Gastrocnemius medialis (tissue), 4 donors: Measurements from ENCODE around the gene YWHAG. TPM values are rescaled to one million over a fixed set of nuclear protein-coding genes. Genes with fewer than 3 reads are reported as not detected.
A peak's percentile ranks its signal among the peaks of the same experiment; 100 is the strongest.
"Not testable (repeated sequence)": the region's sequence is repeated elsewhere in the genome, so short reads cannot be mapped to it uniquely, and the experiment has no call there.

ENCODE experiments used
- ATAC-seq, 2 donors: fragments of 150-250 bp; one replicate each; pipeline ENCODE4 v1.9.1; 2016
- DNase-seq, 2 donors: peaks; one replicate each; pipeline ENCODE4 v3.0.0-alpha.2; 2019
- H3K27ac ChIP-seq, 4 donors: fragments of 200-600 bp; sonication (generic); 1 replicate in 1 of 4; 2 replicates in 3 of 4; pipeline ENCODE4 v1.5.1; 2016 to 2018; ENCODE audit warnings: mild to moderate bottlenecking in 2 of 4, moderate library complexity in 1 of 4
- H3K27me3 ChIP-seq, 3 donors: fragments of 200-600 bp; sonication (generic) in 2 of 3; 1 replicate in 1 of 3; 2 replicates in 2 of 3; pipeline versions ENCODE4 v1.5.1 to v1.6.0; 2016 to 2019; ENCODE audit warnings: mild to moderate bottlenecking in 1 of 3, moderate library complexity in 1 of 3
- H3K36me3 ChIP-seq, 2 donors: fragments of 200-600 bp; sonication (generic) in 1 of 2; one replicate each; pipeline ENCODE4 v1.5.1; 2017 to 2018
- H3K4me1 ChIP-seq, 2 donors: fragments of 200-600 bp; sonication (generic) in 1 of 2; one replicate each; pipeline ENCODE4 v1.5.1; 2016 to 2017; ENCODE audit warnings: mild to moderate bottlenecking in 2 of 2
- H3K4me3 ChIP-seq, 4 donors: fragments of 200-600 bp; sonication (generic) in 3 of 4; 1 replicate in 1 of 4; 2 replicates in 3 of 4; pipeline ENCODE4 v1.5.1; 2016 to 2019; ENCODE audit warnings: mild to moderate bottlenecking in 2 of 4
- H3K9me3 ChIP-seq, 3 donors: fragments of 200-600 bp; sonication (generic) in 2 of 3; 1 replicate in 1 of 3; 2 replicates in 2 of 3; pipeline ENCODE4 v1.5.1; 2016 to 2019
- CTCF ChIP-seq, 5 experiments: fragments of 450-650 bp in 3 of 5; fragments of 200-600 bp in 2 of 5; sonication (generic) in 2 of 5; IDR thresholded peaks in 4 of 5; conservative IDR thresholded peaks in 1 of 5; 1 replicate in 4 of 5; 2 replicates in 1 of 5; pipeline ENCODE4 v1.5.1; 2016 to 2019; ENCODE audit warnings: antibody characterized with exemption in 5 of 5, mild to moderate bottlenecking in 3 of 5, moderate library complexity in 3 of 5
- POLR2A ChIP-seq, 2 donors: fragments of 450-650 bp; IDR thresholded peaks; one replicate each; pipeline ENCODE4 v1.6.1; 2017; ENCODE audit warnings: antibody characterized with exemption in 2 of 2, mild to moderate bottlenecking in 2 of 2, moderate library complexity in 2 of 2
- in situ Hi-C, 4 donors: fragments of 200-750 bp; cut with MboI; loops; one replicate each; pipeline versions ENCODE4 v1.15.0 to v1.8.0; 2017; ENCODE audit warnings: low sequenced_read_pairs in 4 of 4
- intact Hi-C: fragments of 100-400 bp; cut with DNase I; formaldehyde crosslinking; loops from one replicate; pipeline ENCODE4 v1.15.1; 2023; ENCODE audit warnings: low total_unique reads
- total RNA-seq, 4 donors: library from RNA; depleted of rRNA; stranded (reverse); fragments of >200 nt; gene quantifications; one replicate each; pipeline versions ENCODE4 v1.1.0 to v1.2.3, GENCODE V29; 2016

The YWHAG gene
- total RNA-seq, 4 donors from 2014 or later = 119 to 262 (median 179) TPM

DNA sequence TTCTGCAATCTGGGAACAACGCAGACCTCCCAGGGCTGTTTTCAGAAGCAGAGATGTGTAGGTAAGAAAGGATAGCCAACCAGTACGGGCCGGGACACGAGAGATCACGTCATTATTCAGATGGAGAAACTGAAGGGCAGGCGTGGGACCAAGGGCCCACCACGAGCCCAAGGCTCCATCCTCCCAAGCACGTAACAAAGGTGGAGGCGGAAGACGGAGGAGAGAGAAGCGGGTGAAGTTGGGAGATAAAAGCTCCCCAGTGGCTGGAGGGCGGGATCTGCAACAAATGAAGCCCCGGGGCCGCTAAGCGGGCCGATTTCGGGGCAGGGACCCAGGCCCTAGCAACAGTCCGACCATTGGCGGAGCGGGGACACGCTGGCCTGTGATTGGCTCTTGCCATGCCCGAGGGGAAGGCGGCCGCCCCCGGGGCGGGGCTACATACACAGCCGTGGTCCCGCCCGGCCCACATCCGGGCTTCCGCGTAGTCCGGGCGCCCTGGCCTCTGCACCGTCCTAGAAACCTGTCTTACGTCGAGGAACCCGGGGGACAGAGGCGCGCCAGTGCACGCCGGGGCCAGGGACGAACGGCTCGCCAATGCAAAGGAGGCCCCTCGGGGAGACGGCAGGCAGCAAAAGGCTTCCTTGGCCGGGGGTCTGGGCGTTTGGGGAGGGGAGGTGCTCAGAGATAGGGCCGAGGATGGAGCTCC is 40.9 kb downstream of the YWHAG start:
- Histone ChIP-seq H3K36me3 (no peaks in the 10 kb centered on the region), H3K27me3 (no peaks in the 10 kb centered on the region), H3K9me3 (no peaks in the 10 kb centered on the region), H3K4me1 (peaks cover 35 to 48% of the 10 kb centered on the region in 2 donors), H3K27ac (peak overlapping the region; percentile 97 to 100 (median 98)), H3K4me3 (peak overlapping the region; percentile 74 to 76 (median 74))
- ATAC-seq = peak; percentile 42 to 45
- TF ChIP-seq POLR2A (IDR thresholded peaks at IDR 0.05) (peak; percentile 75 to 89), CTCF (IDR thresholded peaks at IDR 0.05 in 4 of 5, conservative IDR thresholded peaks at IDR 0.05 in 1 of 5) (no peak)
- intact Hi-C loops (loop anchor here (1.0 kb wide), 1 partner anchor 41 kb away; no protein-coding TSS in a partner anchor), in situ Hi-C loops (loop anchor here in 3 of 4 donors (5.0 to 10.0 kb wide), 2 partner anchors 44 to 143 kb away; no protein-coding TSS in a partner anchor)
- peak; percentile 95 to 96 for DNase-seq

DNA sequence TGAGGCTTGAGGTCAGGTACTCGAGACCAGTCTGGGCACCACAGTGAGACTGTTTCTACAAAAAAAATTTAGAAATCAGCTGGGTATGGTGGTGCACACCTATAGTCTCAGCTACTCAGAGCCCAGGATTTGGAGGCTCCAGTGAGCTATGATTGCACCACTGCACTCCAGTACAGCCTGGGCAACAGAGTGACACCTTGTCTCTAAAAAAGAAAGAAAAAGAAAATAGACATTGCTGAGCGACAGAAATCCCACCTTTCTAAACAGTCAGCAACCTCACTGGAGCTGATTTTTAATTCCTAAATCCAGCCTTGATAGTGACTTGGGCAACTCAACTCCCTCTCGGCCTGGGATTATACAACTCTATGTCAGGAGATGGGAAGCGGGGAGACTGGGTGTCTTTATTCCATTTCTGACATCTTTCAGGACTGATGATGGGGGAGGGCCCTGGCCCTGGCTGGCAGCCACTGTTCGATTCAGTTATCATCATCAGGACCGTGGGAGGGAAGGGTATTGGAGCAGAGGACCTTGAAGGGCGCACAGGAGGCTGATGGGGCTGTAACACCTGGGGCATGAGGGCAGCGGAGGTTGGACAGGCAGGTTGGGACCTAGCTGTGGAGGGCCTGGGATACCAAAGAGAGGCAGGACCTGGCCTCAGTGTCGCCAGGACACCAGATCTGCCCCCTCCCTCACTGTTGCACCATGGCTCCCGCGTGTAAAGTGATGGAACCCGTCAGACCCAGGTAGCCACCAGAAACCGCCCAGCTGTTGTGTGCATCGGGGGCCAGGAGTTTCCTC is 41.6 kb downstream of the YWHAG start:
- ATAC-seq (no peak), DNase-seq (peak in 1 of 2 donors; percentile 49)
- in situ Hi-C loops = loop anchor here in 3 of 4 donors (5.0 to 10.0 kb wide), 2 partner anchors 45 to 142 kb away; no protein-coding TSS in a partner anchor
- peak overlapping the region; percentile 74 to 76 (median 74) for H3K4me3 ChIP-seq
- H3K27me3 ChIP-seq = no peaks in the 10 kb centered on the region
- H3K27ac ChIP-seq = peak overlapping the region; percentile 97 to 100 (median 98)
- no peaks in the 10 kb centered on the region for H3K36me3 ChIP-seq
- H3K4me1 ChIP-seq = peaks cover 33 to 43% of the 10 kb centered on the region in 2 donors
- intact Hi-C loops = no loop called here
- no peaks in the 10 kb centered on the region for H3K9me3 ChIP-seq
- no peak for TF ChIP-seq POLR2A (IDR thresholded peaks at IDR 0.05)
- no peak for TF ChIP-seq CTCF (IDR thresholded peaks at IDR 0.05 in 4 of 5, conservative IDR thresholded peaks at IDR 0.05 in 1 of 5)

- Histone ChIP-seq H3K4me1 (peaks cover 26 to 41% of the 10 kb centered on the region in 2 donors), H3K27me3 (no peaks in the 10 kb centered on the region), H3K36me3 (no peaks in the 10 kb centered on the region), H3K27ac (peak overlapping the region; percentile 70 to 85 (median 82)), H3K9me3 (no peaks in the 10 kb centered on the region), H3K4me3 (no peak overlapping the region)
- no peak for TF ChIP-seq POLR2A (IDR thresholded peaks at IDR 0.05)
- peak; percentile 34 to 68 (median 45) for TF ChIP-seq CTCF (IDR thresholded peaks at IDR 0.05 in 4 of 5, conservative IDR thresholded peaks at IDR 0.05 in 1 of 5)
- ATAC-seq (peak; percentile 42 to 45), DNase-seq (peak; percentile 63 to 87)
- intact Hi-C loops (no loop called here), in situ Hi-C loops (loop anchor here in 3 of 4 donors (5.0 to 10.0 kb wide), 2 partner anchors 47 to 141 kb away; no protein-coding TSS in a partner anchor)
Measured at GRCh38 chr7:76315364-76315763, 43.4 kb downstream of the YWHAG start.

DNA sequence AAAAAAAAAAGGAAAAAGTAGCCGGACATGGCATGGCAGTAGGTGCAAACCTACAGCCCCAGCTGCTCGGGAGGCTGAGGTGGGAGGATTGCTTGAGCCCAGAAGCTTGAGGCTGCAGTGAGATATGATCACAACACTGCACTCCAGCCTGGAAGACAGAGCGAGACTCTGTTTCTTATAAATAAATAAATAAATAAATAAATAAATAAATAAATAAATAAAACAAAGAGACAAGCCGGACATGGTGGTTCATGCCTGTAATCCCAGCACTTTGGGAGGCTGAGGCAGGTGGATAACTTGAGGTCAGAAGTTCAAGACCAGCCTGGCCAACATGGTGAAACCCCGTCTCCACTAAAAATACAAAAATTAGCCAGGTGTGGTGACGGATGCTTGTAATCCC is 44.1 kb downstream of the YWHAG start:
- H3K27me3 ChIP-seq, H3K9me3 ChIP-seq, DNase-seq, H3K4me3 ChIP-seq, ATAC-seq, H3K36me3 ChIP-seq: not testable (repeated sequence)
- in situ Hi-C loops (loop anchor here (5.0 to 10.0 kb wide), 3 partner anchors 48 to 140 kb away; no protein-coding TSS in a partner anchor), intact Hi-C loops (loop anchor here (1.0 kb wide), 1 partner anchor 23 kb away; no protein-coding TSS in a partner anchor)
- Histone ChIP-seq H3K4me1 (peaks cover 30 to 37% of the 10 kb centered on the region in 2 donors), H3K27ac (peak overlapping the region; percentile 70 to 85 (median 82))
